Ascending aorta (tissue), 2 donors: ENCODE measurements around the gene AKT3. TPM values are rescaled to one million over a fixed set of nuclear protein-coding genes. Genes with fewer than 3 reads are reported as not detected.
A peak's percentile ranks its signal among the peaks of the same experiment; 100 is the strongest.

Source experiments
- DNase-seq, 2 donors: peaks; one replicate each; pipeline ENCODE4 v3.0.0-alpha.2; 2019; ENCODE audit warnings: low spot score in 2 of 2
- H3K27ac ChIP-seq, 2 donors: fragments of 200-600 bp; sonication (generic); one replicate each; pipeline ENCODE4 v1.5.1; 2016 to 2017; ENCODE audit warnings: mild to moderate bottlenecking in 1 of 2
- H3K27me3 ChIP-seq: fragments of 200-600 bp; sonication (generic); one replicate; pipeline ENCODE4 v1.5.1; 2017
- H3K36me3 ChIP-seq, 2 donors: fragments of 200-600 bp; sonication (generic); one replicate each; pipeline ENCODE4 v1.5.1; 2016
- H3K4me1 ChIP-seq, 2 donors: fragments of 200-600 bp; sonication (generic); one replicate each; pipeline ENCODE4 v1.5.1; 2016 to 2017; ENCODE audit warnings: mild to moderate bottlenecking in 1 of 2
- H3K4me3 ChIP-seq, 2 donors: fragments of 200-600 bp; sonication (generic); one replicate each; pipeline ENCODE4 v1.5.1; 2016 to 2017; ENCODE audit warnings: mild to moderate bottlenecking in 1 of 2
- H3K9me3 ChIP-seq, 2 donors: fragments of 200-600 bp; sonication (generic); one replicate each; pipeline ENCODE4 v1.5.1; 2016
- intact Hi-C: fragments of 100-400 bp; cut with DNase I; formaldehyde crosslinking; loops from one replicate; pipeline ENCODE4 v1.15.1; 2023
- total RNA-seq: library from RNA; depleted of rRNA; stranded (reverse); fragments of >200 nt; gene quantifications from one replicate; pipeline ENCODE4 v1.1.0, GENCODE V29; 2016
- TF ChIP-seq, protein P1 (sequence below), 3 experiments: fragments of 200-600 bp in 2 of 3; fragments of 450-650 bp in 1 of 3; sonication (generic) in 2 of 3; IDR thresholded peaks; one replicate each; pipeline ENCODE4 v1.5.1; 2016 to 2019; ENCODE audit warnings: antibody characterized with exemption in 3 of 3, mild to moderate bottlenecking in 1 of 3, moderate library complexity in 1 of 3

Gene AKT3
- total RNA-seq: 38.0 TPM

GRCh38 chr1:243850202-243850451 is at the start of gene AKT3:
Gene AKT3 (minus strand): TSS chr1:243850243. CDS start chr1:243843170, 7,073 bp downstream.
- TF ChIP-seq, protein P1, sequence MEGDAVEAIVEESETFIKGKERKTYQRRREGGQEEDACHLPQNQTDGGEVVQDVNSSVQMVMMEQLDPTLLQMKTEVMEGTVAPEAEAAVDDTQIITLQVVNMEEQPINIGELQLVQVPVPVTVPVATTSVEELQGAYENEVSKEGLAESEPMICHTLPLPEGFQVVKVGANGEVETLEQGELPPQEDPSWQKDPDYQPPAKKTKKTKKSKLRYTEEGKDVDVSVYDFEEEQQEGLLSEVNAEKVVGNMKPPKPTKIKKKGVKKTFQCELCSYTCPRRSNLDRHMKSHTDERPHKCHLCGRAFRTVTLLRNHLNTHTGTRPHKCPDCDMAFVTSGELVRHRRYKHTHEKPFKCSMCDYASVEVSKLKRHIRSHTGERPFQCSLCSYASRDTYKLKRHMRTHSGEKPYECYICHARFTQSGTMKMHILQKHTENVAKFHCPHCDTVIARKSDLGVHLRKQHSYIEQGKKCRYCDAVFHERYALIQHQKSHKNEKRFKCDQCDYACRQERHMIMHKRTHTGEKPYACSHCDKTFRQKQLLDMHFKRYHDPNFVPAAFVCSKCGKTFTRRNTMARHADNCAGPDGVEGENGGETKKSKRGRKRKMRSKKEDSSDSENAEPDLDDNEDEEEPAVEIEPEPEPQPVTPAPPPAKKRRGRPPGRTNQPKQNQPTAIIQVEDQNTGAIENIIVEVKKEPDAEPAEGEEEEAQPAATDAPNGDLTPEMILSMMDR (IDR thresholded peaks at IDR 0.05): no peak
- peak within 1 kb of the TSS; percentile 96 to 97 for H3K27ac ChIP-seq
- DNase-seq: peak in 1 of 2 donors; percentile 92
- no peaks in the 10 kb centered on the region for H3K27me3 ChIP-seq
- H3K4me1 ChIP-seq: peaks cover 0 to 8% of the 10 kb centered on the region in 2 donors
- H3K4me3 ChIP-seq: peak within 1 kb of the TSS; percentile 89 to 99
- intact Hi-C loops: loop anchor here (1.0 to 5.0 kb wide), 5 partner anchors 68 to 602 kb away; partner anchors contain the start of genes ADSS2, CEP170 and SDCCAG8
- H3K36me3 ChIP-seq: no peaks in the 10 kb centered on the region
- H3K9me3 ChIP-seq: no peaks in the 10 kb centered on the region

GRCh38 chr1:243898278-243898677 is 48.2 kb upstream of the AKT3 start:
- TF ChIP-seq, protein P1 (IDR thresholded peaks at IDR 0.05): no peak
- no peaks in the 10 kb centered on the region for H3K27me3 ChIP-seq
- no peak for DNase-seq
- no peak overlapping the region for H3K4me3 ChIP-seq
- no peaks in the 10 kb centered on the region for H3K9me3 ChIP-seq
- no peak overlapping the region for H3K27ac ChIP-seq
- H3K4me1 ChIP-seq: no peaks in the 10 kb centered on the region
- intact Hi-C loops: no loop called here
- no peaks in the 10 kb centered on the region for H3K36me3 ChIP-seq

- Histone ChIP-seq H3K9me3 (no peaks in the 10 kb centered on the region), H3K4me1 (no peaks in the 10 kb centered on the region), H3K27me3 (no peaks in the 10 kb centered on the region), H3K27ac (no peak overlapping the region), H3K36me3 (no peaks in the 10 kb centered on the region), H3K4me3 (no peak overlapping the region)
- TF ChIP-seq, protein P1 (IDR thresholded peaks at IDR 0.05): no peak
- intact Hi-C loops: no loop called here
- DNase-seq: no peak
Measured at GRCh38 chr1:243896313-243896712, 46.3 kb upstream of the AKT3 start.

DNA sequence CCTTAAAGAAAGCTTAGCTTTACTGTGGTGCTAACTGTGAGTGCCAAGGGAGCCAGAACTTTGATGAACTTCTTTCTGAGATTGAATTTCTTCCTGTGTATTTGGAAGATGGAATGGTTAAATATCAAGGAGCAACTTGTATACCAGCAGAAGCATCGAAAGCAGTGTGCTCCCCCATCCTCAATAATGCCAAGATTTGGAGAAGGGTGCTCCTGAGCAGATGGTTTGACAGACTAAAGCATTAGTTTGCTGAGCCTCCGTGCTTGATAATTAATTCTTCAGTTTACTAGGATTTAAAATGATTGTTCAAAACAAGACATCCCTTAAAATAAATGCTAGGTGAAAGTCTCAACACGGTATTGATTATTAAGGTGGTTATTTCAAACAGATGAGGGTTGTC is 42.4 kb upstream of the AKT3 start:
- H3K27me3 ChIP-seq: no peaks in the 10 kb centered on the region
- DNase-seq: no peak
- no peak overlapping the region for H3K27ac ChIP-seq
- no peaks in the 10 kb centered on the region for H3K36me3 ChIP-seq
- no peak overlapping the region for H3K4me3 ChIP-seq
- H3K4me1 ChIP-seq: peaks cover 0 to 4% of the 10 kb centered on the region in 2 donors
- intact Hi-C loops: no loop called here
- no peaks in the 10 kb centered on the region for H3K9me3 ChIP-seq
- TF ChIP-seq, protein P1 (IDR thresholded peaks at IDR 0.05): no peak

GRCh38 chr1:243890576-243890975 is 40.5 kb upstream of the AKT3 start:
- H3K27ac ChIP-seq: no peak overlapping the region
- peaks cover 0 to 4% of the 10 kb centered on the region in 2 donors for H3K4me1 ChIP-seq
- TF ChIP-seq, protein P1 (IDR thresholded peaks at IDR 0.05): no peak
- no peaks in the 10 kb centered on the region for H3K27me3 ChIP-seq
- H3K4me3 ChIP-seq: no peak overlapping the region
- no peaks in the 10 kb centered on the region for H3K9me3 ChIP-seq
- no peaks in the 10 kb centered on the region for H3K36me3 ChIP-seq
- intact Hi-C loops: no loop called here
- no peak for DNase-seq

DNA sequence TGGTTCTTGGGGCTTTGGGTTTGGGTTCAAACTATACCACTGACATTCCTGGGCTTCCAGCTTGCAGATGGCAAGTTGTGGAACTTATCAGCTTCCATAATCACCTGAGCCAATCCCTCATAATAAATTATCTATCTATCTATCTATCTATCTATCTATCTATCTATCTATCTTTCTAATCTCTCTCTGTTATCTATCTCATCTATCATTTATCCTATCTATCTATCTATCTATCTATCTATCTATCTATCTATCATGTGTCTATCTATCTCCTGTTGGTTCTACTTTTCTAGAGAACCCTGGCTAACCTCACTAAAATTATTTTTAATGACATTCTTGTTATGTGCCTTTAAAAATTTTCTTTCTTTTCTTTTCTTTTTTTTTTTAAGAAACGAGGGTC is 35.8 kb upstream of the AKT3 start:
- intact Hi-C loops: no loop called here
- Histone ChIP-seq H3K9me3 (no peaks in the 10 kb centered on the region), H3K4me1 (peaks cover 0 to 2% of the 10 kb centered on the region in 2 donors), H3K27me3 (no peaks in the 10 kb centered on the region), H3K36me3 (no peaks in the 10 kb centered on the region), H3K27ac (no peak overlapping the region), H3K4me3 (no peak overlapping the region)
- no peak for DNase-seq
- TF ChIP-seq, protein P1 (IDR thresholded peaks at IDR 0.05): no peak
